DMS53 (cell line): ENCODE data around the gene WDFY4.

Experiments
- DNase-seq: peaks from one replicate; lab custom pipeline; 2025; lab: John Stamatoyannopoulos, UW

Gene WDFY4

GRCh38 chr10:48993627-48994026 lies 309.0 kb downstream of the WDFY4 start:
- DNase-seq: no peak

DNA sequence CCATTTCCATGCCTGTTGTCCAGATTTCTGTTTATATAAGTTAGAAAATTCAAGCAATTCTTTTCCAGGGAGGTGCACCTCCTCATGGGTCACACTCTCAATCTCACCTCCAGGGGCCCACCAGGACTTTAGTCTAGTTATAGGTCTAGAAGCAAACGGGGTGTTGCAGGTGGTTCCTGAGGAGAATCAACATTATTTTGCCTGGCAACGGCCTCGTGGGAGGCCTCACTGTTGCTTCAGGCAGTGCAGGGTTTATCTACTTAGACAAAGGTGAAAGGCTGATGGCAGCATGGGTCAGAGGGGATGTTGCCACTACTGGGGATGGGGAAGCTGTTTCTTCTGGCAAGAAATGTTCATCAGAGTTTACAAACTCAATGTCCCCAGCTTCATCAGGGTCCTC lies 311.7 kb downstream of the WDFY4 start:
- DNase-seq: no peak

GRCh38 chr10:48999346-48999745 lies 314.7 kb downstream of the WDFY4 start:
- no peak for DNase-seq

- DNase-seq: no peak
Measured at GRCh38 chr10:49000437-49001398, 316.0 kb downstream of the WDFY4 start.

DNA sequence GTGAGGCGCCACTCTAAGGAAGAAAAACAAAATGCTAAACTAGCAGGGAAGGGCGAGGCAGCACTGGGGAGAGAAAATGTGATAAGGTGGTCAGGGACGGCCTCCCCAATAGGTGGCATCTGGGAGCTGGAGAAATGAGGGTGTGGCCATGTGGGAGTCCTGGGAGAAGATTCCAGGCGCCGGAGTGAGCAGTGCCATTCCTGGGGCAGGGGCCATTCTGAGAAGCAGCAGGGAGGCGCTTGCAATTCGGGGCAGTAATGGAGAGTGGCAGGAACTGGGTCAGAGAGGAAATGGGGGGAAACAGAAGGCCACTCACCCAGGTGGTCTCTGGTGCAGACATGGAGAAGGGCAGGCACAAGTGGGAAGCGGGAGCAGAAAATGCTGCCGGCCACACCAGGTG lies 316.7 kb downstream of the WDFY4 start:
- DNase-seq: no peak

GRCh38 chr10:49001870-49002672 lies 317.4 kb downstream of the WDFY4 start:
- no peak for DNase-seq

GRCh38 chr10:49005270-49005669 lies 320.6 kb downstream of the WDFY4 start:
- DNase-seq: no peak

DNA sequence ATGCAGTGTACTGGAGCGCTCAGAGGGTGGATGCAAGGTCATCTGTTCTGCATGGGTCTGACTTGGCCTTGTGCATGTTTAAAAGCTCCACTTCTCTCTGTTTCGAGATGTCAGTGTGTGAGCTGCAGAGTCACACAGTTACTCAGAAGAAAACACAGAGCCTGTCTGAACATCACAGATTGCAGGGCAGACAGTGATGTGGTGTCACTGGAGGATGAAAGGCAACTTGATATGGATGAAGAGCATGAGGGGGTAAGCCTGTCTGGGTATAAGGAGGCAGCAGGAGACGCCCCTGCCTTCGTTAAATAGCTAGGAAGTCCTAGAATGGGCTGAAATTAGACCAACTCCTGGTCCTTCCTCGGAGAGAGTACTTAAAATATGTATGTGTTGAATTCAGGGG lies 322.5 kb downstream of the WDFY4 start:
- no peak for DNase-seq

DNA sequence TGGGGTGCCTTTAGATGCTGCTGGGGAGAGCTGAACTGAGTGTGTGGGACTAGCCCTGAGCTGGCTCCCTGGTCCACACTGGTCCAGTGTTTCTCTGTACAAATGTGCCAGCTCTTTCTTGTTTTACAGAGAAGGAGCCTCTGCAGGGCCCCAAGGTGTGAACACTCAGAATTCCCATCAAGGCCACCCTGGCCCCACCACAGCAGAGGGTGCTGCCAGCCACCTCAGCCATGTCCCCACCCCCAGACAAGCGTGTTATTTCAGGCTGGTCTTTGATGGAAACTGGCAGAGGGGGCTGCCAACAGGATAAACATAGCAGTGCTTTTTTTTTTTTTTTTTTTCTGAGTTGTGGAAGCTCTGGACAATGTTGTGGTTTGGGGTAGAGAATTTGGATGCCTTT lies 323.4 kb downstream of the WDFY4 start:
- DNase-seq: no peak

- DNase-seq: no peak
Measured at GRCh38 chr10:49008505-49009198, 324.0 kb downstream of the WDFY4 start.

- DNase-seq: no peak
Measured at GRCh38 chr10:49009199-49009979, 324.7 kb downstream of the WDFY4 start.

GRCh38 chr10:49010295-49010694 lies 325.6 kb downstream of the WDFY4 start:
- DNase-seq: no peak

DNA sequence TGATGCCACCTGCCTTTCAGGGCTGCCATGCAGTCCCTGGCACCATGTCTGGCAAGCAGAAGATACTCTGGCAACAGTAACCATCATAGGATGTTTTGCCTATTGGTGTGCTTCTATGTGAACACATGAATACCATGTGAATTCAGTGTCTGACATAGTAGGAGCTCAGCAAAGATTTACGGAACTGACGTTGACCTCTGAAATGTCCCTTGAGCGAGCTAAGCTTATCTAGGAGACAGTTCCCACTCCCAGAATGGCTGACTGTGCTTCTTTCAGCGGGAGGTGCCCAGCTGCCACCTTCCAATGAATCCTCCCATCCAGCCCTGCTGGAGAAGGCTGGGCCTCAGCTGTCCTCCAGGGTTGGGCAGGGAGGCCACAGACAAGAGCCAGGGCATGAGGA lies 326.2 kb downstream of the WDFY4 start:
- no peak for DNase-seq

DNA sequence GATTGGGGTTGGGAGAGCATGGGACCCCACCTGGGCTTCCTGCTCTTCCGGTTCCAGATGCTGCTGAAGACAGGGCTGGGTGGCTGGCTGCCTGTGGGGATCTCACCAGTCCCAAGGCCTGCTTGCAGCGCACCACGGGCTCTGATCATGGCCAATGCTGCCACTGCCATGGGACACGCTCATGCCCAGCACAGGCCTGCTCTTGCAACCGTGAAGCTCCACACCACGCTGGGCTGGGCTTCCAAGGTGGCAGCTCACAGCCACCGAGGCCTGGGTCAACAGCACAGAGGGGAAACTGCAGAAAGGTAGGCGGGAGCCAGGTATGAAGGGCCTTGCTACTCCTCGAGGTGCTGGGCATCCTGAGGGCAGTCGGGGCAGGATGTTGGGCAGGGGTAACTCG lies 327.1 kb downstream of the WDFY4 start:
- no peak for DNase-seq

GRCh38 chr10:49012603-49013002 lies 327.9 kb downstream of the WDFY4 start:
- no peak for DNase-seq

- DNase-seq: no peak
Measured at GRCh38 chr10:49015700-49016099, 331.0 kb downstream of the WDFY4 start.

DNA sequence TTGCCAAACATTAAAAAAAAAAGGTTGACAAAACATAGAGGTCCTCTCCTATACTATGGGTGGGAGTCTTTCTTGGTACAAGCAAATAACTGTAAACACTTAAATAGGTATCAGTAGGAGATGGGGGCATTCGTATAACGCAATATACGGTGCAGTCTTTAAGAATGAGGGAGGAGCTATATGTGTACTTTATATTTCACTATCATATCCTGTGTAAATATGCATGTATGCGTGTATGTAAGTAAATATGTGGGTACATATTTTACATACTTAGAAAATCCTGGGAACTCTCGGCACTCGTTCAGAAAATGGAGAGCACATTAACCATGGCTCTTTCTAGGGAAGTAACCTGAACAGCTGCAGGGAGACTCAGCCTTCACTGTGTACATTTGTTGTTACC lies 337.0 kb downstream of the WDFY4 start:
- no peak for DNase-seq

GRCh38 chr10:49023071-49023470 lies 338.4 kb downstream of the WDFY4 start:
- no peak for DNase-seq

GRCh38 chr10:49023752-49024151 lies 339.1 kb downstream of the WDFY4 start:
- DNase-seq: no peak

DNA sequence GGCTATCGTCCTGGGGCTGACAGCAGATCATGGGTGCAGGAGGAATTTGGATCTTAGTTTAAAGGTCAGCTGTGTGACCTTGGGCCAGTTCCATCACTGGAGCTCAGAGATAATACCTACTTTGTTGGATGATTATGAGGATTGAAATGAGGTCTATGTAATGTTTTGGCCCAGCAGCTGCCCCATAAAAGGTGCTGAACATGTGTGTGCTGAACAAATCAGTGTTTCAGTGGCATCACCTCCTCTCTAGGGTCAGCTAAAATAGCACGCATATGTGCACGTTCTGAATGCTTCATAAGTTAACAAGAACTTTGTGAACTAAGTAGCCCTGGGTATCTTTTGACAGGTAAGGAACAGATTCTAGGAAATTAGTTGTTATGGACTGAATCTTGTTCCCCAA lies 339.8 kb downstream of the WDFY4 start:
- no peak for DNase-seq

GRCh38 chr10:49025347-49025983 lies 340.8 kb downstream of the WDFY4 start:
- no peak for DNase-seq
